IPS-NIHi7 (cell line): ENCODE measurements around the gene RIPK4.
"Not testable (repeated sequence)": the region's sequence is repeated elsewhere in the genome, so short reads cannot be mapped to it uniquely, and the experiment has no call there.

ENCODE experiments used
- DNase-seq: peaks from one replicate; pipeline ENCODE4 v3.0.0; 2012; ENCODE audit warnings: mixed read lengths; ENCODE audit errors: extremely low spot score

The RIPK4 gene

DNA sequence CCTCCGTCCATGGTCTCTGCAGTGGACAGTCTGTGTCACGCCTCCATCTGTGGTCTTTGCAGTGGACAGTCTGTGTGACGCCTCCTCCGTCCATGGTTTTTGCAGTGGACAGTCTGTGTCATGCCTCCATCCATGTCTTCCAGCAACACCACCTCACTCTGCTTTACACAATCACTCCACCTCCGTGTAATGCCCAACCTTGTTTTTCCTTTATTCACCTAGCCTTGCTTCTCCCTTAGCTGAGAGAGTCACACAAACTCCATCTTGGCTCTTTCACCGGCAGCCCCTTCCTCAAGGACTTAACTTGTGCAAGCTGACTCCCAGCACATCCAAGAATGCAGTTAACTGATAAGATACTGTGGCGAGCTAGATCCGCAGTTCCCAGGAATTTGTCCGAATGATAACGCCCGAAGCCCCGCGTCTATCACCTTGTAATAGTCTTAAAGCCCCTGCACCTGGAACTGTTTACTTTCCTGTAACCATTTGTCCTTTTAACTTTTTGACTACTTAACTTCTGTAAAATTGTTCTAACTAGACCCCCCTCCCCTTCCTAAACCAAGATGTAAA lies 52.5 kb downstream of the RIPK4 start:
- DNase-seq, result not testable (repeated sequence)

DNA sequence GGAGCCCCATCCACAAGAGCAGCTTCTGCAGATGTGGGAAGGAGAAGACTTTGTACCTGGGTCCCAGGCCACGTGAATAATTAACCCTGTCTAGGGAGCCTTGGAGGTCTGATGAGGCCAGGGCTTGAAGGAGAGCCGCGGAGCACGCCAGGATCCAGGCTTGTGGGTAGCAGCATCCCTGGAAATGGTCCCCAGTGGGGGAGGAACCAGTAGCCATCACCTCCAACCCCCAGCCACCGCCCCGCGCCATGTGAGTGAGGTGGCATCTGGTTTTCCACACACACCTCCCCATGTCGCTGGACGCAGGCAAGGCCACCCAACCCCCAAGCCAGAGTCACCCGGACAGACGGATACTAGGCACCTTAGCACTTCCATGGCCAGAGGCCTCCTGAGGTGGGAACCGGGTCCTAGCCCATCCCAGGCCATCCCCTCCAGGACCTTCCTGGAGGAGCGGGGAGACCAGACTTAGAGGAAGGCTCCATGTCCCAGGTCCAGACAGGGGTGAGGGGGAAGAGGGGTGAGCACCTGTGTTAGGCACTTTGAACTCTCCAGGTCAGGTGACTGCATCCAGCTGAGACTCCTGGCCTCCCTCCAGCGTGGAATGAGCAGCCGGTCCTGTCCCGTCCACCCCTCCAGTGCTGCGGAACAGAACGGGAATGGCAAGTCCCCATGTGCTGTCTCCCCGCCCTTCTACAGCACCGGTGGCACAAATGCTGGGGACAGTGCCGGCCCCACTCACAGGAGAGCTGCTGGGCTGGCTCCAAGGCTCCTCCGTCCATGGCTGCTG lies 53.2 kb downstream of the RIPK4 start:
- no peak for DNase-seq

DNA sequence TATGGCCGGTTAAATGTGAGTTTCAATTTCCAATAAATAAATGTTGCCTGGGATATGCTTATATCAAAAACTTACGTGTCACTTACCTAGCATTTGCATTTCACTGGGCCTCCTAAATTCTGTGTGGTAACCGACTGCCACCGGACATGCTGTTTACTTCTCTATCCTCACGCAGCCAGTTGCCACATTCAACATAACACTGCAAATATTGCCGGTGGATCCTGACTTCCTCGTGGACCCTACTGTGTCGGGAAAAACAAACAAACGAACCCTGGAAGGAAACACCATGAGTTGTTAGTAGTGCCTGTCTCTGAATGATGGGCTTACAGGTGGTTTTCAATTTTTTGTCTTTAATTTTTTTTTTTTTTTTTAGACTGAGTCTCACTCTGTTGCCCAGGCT lies 54.1 kb downstream of the RIPK4 start:
- no peak for DNase-seq

- DNase-seq, result peak; percentile 66
These were observed 54.7 kb downstream of the RIPK4 start for GRCh38 chr21:41712201-41712600.

DNA sequence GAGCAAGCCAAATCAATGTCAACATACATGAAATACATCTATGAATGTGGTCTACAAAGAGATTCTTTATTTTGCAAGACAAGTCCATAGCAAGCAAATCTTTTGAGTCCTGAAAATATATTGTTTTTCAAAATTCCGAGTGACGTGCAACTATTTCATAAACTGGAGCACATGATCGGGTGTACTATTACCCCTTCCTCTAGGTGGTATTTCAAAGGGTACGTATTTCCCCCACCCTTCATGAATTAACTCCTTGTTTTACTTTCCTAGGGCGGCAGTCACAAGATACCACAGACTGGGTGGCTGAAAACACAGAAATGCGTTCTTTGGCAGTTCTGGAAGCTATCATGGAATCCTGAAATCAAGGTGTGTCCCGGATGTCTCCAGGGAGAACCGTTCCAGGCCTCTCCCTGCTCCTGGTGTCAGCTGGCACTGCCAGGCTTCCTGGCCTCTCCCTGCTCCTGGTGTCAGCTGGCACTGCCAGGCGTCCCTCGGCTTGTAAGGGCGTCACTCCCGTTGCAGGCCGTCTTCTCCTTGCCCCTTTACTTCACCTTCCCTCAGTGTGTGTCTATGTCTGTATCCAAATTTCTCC lies 55.3 kb downstream of the RIPK4 start:
- no peak for DNase-seq

DNA sequence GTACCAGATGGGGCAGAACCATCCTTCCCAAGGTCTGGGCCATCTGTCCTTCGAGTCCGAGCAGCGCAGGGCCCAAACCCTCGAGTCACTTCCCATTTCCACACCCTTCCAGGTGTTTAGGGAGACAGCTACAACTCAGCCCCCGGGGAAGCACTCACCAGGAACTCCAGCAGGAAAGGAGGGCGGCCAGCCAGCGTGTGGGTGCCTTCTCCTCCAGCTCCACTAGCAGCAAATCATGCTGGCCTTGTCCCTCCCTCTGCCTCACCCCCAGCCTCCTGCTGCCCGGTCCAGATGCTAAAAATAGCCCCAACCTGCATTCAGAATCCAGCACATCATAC lies 56.1 kb downstream of the RIPK4 start:
- no peak for DNase-seq

- DNase-seq, result no peak
These were observed 56.7 kb downstream of the RIPK4 start for GRCh38 chr21:41709965-41710822.

GRCh38 chr21:41709166-41709565 lies 57.7 kb downstream of the RIPK4 start:
- no peak for DNase-seq

- DNase-seq, result no peak
These were observed 58.9 kb downstream of the RIPK4 start for GRCh38 chr21:41707960-41708330.

DNA sequence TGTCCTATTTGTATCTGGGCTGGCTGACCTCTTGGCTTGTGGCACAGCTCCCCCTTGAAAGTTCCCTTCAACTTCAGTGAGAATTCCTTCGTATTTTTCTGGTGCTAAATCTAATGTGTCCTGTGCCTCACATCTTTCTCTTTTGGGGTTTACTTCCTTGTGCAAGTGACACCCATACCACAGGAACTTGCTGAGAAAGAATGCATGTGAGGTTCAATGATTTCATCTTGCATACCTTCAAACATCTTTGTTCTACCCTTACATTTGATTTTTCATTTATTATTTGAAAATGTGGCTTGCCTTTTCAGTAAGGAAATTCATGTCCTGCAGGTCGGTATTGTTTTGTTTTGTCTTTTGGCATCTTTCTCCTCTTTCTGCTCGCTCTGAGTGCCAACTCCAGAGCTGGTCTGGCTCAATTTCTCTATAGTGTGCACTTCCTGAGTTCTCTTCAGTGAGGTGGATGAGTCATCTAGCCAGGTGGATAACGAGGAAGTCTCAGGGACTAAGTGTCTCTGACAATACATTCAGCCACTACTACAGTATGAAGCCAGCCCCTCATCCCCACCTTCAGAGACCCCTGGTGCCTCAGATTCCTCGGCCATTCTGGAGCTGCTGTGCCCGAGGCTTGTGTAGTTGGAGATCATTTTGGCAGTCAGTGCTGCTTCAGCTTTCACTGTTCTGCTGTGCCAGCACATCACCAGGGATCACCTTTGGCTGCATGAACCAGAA lies 59.5 kb downstream of the RIPK4 start:
- DNase-seq, result no peak

- no peak for DNase-seq
These were observed 60.2 kb downstream of the RIPK4 start for GRCh38 chr21:41706678-41707077.

DNA sequence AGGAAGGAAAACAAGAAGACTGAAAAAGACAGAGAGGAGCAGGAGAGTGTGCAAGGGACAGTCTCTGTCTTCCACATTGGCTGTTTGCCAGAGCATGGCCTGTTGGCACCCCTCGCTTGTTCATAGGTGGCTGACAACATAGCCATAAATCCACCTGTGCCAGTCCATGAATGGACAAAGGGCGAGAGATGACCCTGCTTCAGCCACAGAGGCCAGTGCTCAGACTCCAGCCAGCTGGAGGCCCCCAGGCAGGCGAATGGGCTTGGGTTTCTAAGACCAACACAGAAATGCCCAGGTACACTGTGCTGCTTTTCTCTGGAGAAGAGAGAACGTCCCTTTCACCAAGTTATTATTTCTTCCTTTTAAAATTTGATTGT lies 60.6 kb downstream of the RIPK4 start:
- no peak for DNase-seq

DNA sequence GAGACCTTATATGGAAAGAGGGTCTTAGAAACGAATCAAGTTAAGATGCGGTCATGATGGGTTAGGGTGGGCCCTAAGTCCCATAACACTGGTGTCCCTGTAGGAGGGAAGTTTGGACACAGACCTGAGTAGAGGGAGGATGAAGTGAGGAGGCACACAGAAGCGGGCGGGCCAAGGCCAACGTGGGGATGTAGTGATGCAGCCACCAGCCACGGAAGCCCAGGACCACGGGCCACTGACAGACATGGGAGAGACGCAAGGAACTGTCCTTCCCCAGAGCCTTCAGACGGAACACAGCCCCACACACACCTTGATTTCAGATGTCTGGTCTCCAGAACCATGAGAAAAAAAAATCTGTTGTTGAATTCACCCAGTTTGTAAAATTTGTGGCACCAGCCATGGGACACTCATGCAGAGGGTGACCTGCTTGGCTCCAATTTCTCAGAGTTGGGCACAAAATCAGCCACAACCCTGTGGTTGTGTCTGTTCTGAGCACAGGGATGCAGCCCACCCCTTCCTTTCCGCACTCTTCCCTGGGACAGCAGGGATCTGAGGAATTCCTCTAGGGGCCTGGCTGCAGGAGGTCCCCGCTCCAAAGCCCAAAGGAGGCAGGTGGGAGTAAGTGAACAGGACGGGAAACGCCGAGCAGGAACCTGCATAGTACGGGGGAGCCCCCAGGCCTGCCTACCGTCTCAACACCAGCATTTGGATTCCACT lies 61.1 kb downstream of the RIPK4 start:
- no peak for DNase-seq

DNA sequence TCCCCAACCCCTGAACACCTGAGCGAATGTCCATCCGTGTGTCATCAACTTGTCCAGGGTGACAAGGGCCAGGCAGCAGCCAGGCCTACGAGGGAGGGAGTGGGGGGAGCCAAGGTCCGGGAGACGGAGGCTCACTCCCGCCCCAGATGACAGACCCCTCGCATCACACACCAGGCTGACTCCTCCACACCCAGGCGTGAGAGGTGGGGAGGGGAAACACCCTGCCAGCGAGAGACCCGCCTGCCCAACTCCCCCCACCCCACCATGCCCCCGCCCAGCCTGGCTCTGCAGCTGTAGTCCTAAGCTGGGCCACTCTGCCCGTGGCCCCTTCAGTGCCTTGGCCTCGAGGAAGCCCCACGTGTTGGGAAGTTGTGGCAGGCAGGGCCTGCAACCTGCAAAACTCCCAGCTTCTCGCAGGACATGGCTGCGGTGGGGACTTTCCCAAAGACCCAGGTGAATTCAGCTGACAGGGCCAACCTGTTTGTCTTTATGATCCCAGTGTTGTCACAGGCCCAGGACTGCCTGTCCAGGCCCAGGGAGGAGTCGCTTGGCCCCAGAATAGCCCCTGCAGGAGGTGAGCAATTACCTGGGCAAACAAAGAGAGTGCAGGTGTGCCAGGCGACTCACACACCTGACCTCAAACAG lies 62.9 kb downstream of the RIPK4 start:
- DNase-seq, result no peak

DNA sequence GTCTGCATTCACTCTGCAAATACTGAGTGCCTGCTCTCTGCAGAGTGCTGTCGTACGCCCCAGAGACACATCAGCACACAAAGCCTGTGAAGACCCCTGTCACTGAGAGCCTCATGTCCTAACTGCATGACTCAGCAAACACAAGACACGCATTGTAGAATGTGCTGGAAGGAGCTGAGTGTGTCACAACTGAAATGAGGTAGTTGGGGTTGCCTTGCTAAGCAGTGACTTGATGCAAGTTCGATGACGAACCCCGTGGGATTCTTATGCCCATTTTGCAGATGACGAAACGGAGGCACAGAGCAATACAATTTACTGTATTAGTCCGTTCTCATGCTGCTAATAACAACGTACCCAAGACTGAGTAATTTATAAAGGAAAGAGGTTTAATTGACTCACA lies 65.1 kb downstream of the RIPK4 start:
- no peak for DNase-seq

GRCh38 chr21:41699311-41699710 lies 67.5 kb downstream of the RIPK4 start:
- DNase-seq, result no peak

DNA sequence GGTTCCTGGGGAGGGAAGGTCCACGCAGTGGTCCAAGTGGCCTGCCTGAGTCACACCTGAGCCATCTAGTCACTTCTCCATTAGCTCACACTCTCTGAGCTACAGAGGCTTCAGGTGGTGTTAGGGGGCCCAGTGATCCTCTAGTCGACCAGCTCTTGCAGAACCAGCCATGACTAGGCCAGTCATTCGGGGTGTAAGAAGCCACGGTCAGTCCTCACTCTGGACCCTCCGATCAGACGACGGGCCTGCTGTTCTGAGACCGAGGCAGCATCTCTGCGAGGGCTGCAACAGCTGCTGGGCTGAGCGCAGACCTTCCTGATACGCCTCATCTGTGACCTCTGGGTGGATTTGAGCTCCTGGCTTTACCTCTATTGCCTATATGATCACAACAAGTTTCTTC lies 68.8 kb downstream of the RIPK4 start:
- no peak for DNase-seq

DNA sequence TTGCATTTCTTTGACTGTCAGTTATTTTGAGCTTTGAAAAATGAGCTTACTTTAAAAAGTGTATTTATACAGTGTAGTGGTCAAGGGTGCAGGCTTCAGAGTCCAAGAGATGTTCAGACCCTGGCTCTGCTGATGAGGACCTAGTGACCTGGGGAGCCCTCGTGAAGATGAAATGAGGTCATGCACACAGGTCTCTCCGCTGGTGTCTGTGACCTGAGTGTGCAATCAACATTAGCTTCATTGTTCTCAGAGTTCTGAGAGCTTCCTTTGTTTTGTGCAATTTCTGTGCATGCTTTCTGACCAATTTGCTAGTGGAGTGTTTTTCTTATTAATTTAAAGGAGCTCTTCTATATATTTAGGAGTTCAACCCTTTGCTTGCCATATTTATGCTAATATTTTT lies 71.3 kb downstream of the RIPK4 start:
- DNase-seq, result no peak

DNA sequence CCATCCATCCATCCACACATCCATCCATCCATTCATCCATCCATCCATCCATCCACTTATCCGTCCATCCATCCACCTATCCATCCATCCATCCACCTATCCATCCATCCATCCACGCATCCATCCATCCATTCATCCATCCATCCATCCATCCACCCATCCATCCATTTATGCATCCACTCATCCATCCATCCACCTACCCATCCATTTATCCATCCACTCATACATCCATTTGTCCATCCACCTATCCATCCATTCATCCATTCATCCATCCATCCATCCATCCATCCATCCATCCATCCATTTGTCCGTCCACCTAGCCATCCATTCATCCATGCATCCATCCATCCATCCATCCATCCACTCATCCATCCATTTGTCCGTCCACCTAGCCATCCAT lies 72.8 kb downstream of the RIPK4 start:
- DNase-seq, result not testable (repeated sequence)

DNA sequence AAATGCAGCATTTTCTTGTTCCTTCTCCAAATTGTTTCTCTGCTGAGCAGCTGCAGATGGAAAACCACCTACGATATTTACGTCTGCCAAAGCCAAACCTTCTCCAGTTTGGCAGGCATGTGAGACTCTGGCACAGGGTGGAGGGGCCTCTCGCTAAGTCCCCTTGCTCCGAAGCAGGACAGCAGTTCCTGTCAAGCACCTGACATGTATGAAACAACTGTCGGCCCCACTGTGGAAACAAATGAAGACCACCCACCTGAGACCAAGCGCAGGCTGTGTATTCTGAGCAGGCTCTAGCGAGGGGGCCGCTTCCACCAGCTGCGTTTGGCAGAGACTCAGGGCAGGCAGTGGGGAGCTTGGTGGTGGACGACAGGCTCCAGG lies 74.7 kb downstream of the RIPK4 start:
- DNase-seq, result no peak
